Renal cortex interstitium (tissue), 11 donors: ENCODE results near the gene HAPLN2. TPM values are rescaled to one million over a fixed set of nuclear protein-coding genes. Genes with fewer than 3 reads are reported as not detected.
"Not testable (repeated sequence)": the region's sequence is repeated elsewhere in the genome, so short reads cannot be mapped to it uniquely, and the experiment has no call there.

Experiments used
- DNase-seq, 11 donors: peaks; one replicate each; pipeline ENCODE4 v3.0.0-alpha.2; 2013; ENCODE audit warnings: low read depth in 9 of 11, low spot score in 4 of 11; ENCODE audit errors: extremely low read depth in 1 of 11
- polyA plus RNA-seq, 3 donors: library from polyadenylated mRNA; unstranded; fragments of 120-200 nt; gene quantifications; one replicate each; pipeline ENCODE4 v1.2.1, GENCODE V29; 2013; ENCODE audit not compliant: insufficient read length in 3 of 3

Gene HAPLN2
- polyA plus RNA-seq, 3 donors: 0.47 to 0.67 (median 0.57) TPM

DNA sequence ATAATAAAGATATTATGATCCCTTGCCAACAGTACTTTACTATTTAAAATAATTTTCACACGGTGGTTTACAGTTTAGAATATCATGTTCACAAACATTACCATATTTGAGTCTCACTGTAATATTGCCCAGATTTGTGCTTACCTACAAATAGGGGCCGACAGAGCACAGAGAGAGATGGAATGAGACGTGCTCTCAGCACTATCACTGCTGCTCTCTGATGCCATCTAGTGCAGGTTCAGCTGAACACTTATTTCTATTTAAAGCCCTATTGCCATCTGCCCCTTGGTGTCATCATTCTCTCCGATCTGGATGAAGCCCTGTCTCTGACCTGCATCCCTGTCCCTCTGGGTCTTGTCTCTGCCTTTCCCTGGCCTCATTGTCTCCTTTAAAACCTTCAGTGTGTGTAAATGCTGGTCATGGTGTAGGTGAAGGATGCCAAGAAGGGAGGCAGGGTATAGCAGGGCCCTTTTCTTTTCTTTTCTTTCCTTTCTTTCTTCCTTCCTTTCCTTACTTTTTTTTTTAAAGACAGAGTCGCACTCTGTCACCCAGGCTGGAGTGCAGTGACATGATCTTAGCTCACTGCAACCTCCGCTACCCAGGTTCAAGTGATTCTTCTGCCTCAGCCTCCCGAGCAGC, 11.1 kb upstream of the HAPLN2 start:
- DNase-seq: peak in 3 of 11 donors; percentile 52 to 70 (median 56)

DNA sequence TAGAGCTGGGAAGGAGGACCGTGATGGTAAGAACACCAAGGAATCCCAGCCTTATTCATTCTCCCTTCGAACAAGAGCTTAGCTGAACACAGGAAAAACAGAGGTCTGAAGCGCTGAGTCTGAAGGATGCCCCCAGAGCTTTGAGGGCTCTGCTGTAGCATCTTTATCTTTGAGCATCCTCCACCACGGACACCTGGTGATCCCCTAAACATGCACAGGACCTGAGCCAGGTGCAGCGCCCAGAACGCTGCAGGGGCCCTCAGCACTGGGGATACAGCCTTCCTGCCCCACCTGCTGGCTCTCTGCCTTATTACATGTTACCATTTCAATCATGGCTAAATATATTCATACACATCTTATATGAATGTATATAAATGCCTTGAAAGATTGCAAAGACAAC, 10.2 kb upstream of the HAPLN2 start:
- DNase-seq: no peak

DNA sequence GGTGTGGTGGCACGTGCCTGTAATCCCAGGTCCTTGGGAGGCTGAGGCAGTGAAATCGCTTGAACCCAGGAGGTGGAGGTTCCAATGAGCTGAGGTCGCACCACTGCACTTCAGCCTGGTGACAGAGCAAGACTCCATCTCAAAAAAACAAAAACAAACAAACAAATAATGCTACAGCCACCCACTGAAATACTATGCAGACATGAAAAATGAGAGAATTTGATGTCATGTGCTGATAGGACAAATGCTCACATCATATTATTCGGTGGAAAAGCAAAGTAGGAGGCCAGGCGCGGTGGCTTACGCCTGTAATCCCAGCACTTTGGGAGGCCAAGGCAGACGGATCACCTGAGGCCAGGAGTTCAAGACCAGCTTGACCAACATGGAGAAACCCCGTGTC, 9.1 kb upstream of the HAPLN2 start:
- DNase-seq: not testable (repeated sequence)

DNA sequence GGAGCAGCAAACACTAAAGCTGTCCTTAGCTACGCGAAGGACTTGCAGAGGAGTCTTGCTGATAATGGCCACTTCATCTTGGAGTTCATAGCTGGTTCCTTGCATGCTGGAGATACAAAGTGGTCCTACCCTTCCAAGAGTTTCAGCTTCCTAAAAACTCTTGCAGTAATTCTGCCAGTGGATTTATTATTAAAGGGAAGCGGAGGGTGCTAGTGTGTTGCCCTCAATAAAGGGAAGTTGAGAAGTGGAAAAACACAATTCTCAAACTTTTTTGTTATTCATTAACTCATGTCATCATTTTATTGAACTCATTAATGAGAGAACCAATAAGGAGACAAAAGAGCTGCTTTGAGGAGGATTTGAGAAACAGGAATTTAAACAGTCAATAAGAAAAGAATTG, 6.5 kb upstream of the HAPLN2 start:
- DNase-seq: no peak

DNA sequence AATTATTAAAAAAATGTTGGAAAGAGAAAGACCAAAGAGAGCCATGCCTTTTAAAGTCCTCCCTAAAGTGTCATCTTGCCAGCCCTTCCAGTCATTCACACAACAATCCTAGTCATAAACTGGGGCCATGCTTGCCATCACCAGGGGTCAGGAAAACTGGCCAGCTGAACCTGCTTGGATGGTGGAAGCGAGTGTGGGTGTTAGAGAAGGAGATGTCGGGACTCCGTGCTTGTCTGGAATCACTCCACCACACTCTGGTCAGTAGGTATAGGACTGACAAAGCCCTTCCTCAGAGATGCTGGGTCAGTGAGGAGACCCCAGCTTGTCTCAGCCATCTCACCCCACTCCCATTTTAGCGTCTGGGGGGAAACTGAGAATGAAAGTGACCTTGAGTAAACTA, 3.3 kb upstream of the HAPLN2 start:
- DNase-seq: no peak

DNA sequence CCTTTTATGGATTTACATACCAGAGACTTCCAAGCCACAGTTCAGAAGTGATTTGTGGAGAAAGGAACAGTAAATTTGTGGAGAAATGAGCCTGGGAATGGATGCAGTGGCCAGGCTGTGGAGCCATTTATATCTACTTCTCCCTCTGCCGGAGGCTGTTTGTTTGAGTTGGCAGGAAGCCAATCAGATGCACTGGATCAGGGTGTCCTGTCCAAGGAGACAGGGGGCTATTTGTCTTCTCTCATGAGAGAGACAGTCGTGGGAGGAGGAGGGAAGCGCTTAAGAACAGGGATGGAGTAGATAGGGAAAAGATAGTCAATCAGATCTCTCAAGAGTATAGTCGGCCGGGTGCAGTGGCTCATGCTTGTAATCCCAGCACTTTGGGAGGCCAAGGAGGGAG, 2.8 kb upstream of the HAPLN2 start:
- peak in 10 of 11 donors; percentile 76 to 90 (median 85) for DNase-seq

DNA sequence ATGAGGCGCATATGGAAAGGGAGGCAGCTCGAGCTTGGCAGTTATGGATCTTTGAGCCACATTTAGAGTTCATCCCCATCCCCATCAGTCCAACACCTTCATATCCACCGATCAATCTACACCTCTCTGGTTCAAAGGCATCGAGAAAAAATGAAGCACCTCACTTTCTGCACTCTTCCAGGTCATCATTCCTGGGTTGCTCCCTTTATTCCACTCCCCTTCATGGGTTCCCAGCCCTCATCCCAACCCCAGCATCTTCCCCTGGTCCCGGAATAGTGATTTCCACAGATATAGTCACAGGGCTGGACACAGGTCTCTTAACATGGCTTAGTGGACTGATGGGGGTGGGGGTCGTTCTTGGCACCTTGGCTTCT, 354 bp downstream of the HAPLN2 start:
- DNase-seq: no peak

DNA sequence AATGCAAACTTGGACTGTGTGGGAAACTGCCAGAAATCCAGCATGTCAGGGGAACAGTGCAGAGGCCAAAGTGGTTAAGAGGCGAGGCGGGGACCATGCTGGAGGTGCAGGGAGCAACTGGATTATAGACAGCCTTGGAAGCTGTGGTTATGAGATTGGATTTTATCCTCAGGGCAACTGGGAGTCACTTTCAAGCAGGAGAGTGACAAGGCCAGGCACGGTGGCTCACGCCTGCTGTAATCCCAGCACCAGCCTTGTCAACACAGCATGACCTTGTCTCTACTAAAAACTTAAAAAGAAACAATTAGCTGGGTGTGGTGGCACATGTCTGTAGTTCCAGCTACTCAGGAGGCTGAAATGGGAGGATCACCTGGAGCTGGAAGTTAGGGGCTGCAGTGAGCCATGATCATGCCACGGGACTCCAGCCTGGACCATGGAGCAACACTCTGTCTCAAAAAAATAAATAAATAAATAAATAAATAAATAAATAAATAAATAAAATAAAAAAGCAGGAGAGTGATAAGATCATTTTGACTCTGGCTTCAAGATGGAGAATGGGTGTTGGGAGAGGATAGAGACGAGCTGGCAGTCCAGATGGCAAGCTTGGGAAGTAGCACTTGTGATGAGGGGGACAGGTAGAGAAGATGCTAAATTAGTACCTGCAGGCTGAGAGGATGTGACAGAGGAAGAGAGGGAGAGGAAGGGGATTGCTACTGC, 3.5 kb downstream of the HAPLN2 start:
- no peak for DNase-seq

DNA sequence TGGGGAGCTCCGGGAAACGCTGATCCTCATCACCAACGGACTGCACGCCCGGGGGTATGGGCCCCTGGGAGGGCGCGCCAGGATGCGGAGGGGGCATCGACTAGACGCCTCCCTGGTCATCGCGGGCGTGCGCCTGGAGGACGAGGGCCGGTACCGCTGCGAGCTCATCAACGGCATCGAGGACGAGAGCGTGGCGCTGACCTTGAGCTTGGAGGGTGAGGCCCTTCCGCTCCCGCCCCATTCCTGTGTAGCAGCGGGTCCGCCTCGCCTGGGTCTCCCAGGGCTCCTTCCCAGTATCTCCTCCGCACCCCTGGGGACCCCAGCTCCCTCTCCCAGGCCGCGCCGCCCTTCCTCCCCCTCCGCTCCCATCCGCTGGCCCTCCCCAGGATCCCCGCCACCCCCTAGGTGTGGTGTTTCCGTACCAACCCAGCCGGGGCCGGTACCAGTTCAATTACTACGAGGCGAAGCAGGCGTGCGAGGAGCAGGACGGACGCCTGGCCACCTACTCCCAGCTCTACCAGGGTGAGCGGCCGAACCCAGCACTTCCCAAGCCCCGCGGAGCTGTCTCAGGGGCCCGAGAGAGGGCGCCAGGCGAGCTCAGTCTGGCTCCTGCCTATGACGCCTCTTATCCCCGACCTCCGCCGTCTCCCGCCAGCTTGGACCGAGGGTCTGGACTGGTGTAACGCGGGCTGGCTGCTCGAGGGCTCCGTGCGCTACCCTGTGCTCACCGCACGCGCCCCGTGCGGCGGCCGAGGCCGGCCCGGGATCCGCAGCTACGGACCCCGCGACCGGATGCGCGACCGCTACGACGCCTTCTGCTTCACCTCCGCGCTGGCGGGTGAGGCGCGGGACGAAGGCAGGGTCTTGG, 5.0 kb downstream of the HAPLN2 start:
- DNase-seq: no peak

DNA sequence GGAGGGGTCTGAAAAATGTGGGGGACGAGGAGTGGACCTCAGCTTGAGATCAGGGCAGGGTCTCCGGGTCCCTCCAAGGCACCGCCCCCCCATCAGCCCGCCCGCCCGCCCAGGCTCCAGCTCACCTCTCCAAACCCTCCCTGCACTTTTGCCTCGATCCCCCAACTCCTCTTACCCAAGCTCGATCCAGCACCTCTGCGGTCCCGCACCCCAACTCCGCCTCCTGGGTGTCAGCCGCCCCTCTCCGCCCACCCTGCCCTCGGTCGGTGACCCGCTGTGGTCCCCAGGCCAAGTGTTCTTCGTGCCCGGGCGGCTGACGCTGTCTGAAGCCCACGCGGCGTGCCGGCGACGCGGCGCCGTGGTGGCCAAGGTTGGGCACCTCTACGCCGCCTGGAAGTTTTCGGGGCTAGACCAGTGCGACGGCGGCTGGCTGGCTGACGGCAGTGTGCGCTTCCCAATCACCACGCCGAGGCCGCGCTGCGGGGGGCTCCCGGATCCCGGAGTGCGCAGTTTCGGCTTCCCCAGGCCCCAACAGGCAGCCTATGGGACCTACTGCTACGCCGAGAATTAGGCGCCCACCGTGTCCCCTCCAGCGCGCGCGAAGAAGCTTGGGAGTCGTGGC, 5.7 kb downstream of the HAPLN2 start:
- DNase-seq: no peak

DNA sequence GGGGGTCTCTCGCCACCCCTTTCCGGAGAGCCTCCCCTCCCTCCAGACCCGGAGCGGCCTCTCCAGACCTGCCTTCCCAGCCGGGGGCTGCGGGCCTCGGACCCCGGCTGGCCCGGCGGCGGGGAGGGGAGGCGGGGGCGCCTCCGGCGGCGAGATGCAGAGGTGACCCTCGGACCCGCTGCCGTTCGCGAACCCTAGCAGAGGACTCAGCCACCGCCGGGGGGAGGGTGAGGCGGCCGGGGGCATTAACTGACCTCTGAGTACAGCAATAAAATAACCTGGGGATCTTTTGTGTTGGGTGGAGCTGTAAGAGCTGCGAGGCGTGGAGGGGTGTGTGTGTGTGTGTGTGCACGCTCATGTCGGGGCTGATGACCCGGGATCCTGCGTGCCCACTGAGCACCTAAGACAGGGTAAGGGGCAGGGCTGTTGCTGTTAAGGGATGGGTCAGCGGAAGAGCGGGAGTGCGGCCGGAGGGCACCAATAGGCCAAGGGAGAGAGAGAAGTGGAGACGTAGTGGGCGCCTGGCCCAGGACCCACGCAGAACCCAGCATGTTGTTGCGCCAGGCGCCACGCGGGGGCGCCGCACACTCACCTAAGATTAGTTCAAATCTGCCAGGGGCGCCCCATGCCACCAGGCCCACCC, 6.3 kb downstream of the HAPLN2 start:
- no peak for DNase-seq

DNA sequence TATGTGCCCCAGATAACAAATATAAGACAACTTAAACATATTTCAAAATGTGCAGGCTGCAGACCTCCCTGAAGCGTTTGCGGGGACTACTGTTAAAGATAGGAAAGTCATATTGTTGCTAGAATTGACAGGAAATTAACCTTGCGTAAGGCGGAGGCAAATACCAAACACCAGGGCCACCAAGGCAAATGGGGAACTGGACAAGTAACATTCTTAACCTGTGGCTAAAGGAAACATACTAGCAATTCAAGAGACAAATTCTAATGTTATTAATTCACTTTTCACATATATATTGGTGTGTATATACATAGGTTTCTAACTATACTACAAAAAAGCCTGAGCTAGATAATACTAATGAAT, 6.8 kb downstream of the HAPLN2 start:
- no peak for DNase-seq

DNA sequence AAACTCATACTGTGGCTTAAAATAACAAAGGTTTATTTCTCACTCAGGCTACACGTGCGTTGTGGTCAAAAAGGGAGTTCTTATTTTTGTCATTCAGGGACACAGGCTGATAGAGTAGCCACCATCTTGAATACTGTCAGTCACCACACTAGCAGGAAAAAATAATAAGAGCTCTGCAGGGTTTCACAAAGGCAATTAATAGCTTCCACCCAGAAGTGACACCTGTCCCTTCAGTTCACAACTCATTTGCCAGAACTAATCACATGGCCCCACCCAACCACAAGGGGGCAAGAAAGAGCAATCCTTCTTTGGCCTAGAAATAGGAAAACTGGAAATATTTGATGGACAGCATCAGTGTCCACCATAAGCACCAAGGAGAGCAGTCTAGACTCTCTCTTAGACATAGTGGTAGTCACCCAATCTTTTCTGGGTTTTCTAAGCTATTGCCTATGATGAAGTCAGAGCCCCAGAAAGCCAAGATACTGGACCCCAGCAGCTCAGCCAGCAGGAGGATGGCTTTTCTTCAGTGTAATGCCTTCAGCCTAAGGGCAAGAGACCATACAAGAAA, 8.2 kb downstream of the HAPLN2 start:
- DNase-seq: no peak

DNA sequence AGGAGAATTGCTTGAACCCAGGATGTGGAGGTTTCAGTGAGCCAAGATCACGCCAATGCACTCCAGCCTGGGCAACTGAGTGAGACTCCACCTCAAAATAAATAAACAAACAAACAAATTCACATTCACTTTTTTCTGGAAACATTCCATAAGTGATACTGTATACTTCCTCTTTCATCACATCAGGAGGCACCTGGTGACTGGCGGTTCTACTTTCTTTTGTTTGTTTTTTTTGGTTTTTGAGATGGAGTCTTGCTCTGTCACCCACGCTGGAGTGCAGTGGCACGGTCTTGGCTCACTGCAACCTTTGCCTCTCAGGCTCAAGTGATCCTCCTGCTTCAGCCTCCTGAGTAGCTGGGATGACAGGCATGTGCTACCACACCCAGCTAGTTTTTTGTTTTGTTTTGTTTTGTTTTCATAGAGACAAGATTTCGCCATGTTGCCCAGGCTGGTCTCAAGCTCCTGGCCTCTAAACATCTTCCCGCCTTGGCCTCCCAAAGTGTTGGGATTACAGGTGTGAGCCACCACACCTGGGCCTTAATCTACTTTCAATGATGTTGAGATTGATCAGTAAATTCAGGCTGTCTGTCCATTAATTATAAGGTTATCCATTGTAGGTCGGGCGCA, 10.7 kb downstream of the HAPLN2 start:
- no peak for DNase-seq

DNA sequence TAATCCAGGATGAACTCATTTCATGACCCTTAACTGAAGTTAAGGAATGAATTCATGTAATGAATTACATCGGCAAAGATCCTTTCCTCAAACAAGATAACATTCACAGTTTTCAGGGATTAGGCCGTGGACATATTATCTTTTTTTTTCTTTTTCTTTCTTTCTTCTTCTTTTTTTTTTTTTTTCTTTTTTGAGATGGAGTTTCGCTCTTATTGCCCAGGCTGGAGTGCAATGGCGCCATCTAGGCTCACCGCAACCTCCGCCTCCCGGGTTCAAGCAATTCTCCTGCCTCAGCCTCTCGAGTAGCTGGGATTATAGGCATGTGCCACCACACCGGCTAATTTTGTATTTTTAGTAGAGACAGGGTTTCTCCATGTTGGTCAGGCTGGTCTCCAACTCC, 11.9 kb downstream of the HAPLN2 start:
- DNase-seq: not testable (repeated sequence)

DNA sequence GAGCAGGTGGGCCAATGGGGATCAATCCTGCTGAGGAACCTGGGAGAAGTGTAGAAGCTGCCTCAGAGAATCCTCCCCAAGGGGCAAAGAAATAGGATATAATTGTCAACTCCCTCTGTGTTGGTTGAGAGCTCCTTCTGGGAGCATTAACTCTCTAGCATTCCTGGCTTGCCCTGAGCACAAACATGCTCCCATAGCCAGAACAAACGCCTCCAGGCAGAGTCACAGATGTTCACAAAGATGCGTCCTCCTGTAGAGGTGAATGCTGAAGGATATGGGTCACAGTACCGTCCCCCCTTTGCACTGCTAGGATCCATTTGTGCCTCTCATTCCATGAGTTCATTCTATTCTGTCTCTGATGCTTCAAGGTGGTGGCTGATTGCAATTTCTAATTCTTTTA, 13.1 kb downstream of the HAPLN2 start:
- no peak for DNase-seq

DNA sequence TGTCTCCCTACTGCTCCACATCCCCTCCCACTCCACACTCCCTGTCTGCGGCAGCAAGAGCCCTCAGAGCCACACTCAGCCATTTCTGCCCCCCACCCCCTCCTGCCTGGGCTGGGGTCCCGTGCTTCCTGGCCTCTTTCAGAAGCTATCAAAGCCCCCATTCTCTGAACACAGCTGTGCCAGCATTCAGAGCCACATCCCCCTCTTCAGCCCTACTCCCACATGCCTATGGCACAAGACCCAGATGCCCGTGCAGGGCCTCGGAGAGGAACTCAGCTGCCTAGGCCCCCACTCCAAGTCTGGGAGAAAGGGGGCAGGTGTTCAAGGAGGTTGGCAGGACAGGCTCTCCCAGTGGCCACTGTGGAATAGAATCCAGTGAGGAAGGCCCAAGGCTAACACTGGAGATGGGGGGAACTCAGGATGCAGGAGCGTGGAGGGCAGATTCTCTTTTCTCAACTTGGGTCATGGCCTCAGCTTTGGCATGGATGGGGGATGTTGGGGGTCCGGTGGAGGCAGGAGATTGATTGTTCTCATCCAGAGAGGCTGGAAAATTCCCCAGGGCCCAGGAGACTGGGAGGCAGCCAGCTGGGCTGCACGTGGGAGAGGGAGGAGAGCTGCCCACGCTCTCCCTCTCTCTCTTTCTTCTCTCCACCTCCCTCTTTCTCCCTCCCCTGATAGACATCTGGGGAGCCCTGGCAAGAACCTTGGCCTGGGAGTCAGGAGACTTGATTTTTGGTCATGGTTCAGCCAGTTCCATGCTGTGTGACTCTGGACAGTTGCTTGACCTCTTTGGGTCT, 19.2 kb downstream of the HAPLN2 start:
- no peak for DNase-seq

DNA sequence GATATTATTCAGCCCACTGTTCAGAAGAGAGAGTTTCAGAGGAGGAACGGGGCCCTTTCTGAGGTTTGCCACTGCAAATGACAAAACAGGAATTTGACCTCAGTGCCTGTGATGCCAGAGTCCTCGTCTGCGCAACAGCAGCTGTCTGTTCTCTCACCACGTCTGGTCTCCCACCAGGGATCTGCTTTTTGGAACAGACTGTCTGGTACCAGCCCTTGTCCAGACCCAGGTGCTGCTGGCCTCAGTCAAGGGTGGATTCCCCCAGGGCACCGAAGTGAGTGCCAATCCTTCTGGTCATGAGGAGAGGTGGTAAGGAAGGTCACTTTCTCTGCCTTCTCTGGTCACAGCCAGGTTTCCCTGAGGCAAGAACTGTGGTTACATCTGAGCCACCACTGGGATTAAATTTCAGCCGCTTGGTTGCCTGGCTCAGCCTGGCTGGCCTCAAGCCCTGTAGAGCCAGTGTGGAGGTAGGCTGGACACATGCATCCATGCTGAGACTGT, 20.4 kb downstream of the HAPLN2 start:
- no peak for DNase-seq
